ENCODE results near the gene TMEM179.

TMEM179 gene

DNA sequence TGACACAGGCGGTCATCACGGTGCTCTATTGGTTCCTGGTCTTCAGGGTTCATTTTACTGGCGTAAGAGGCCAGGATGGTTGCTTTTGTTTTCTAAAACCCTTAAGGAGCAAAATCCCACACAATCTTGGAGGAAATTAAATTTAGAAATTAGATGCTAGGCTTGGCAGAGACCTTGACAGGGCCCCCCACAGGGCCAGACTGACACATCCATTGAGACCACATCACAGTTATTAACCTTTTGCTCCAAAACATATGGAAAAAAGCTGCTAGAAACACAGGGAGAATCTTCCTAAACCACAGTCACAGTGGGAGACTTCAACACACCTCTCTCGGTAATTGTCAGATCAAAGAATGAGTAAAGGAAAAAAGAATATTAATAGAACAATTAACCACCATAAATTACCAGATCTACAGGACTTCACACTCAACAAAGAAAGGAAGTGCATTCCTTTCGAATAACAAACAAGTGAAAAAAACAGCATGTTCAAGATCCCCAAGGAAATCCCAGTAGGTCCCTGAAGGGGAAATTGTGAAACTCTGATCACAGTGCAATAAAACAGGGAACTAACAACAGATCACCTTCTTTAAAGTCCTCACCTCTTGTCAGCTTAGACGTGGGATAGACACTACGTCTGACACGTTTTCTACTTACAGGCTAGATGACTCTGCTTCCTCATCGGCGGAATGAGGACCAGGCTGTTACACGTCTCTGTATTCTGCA, 40.2 kb upstream of the TMEM179 start:
- no peak overlapping the region for H3K4me3 ChIP-seq (ENCODE audit: low read length)
- no peaks in the 10 kb centered on the region for H3K27me3 ChIP-seq (ENCODE audit: control insufficient read depth, insufficient read depth, low read length)
- H3K27ac ChIP-seq (ENCODE audit: low read length) = no peak overlapping the region
- WGBS (ENCODE audit: insufficient coverage, insufficient read length) = no CpG with 5 or more reads among the region's 11 CpGs
- H3K36me3 ChIP-seq (ENCODE audit: control insufficient read depth, insufficient read depth, low read length) = no peaks in the 10 kb centered on the region
- peaks cover 4% of the 10 kb centered on the region; the same call in 1 of the 2 replicates for H3K4me1 ChIP-seq (ENCODE audit: control insufficient read depth, insufficient read depth, low read length)
- H3K9me3 ChIP-seq (ENCODE audit: control insufficient read depth, insufficient read depth, low read length) = no peaks in the 10 kb centered on the region
- DNase-seq (ENCODE audit: low read depth, low spot score) = no peak

DNA sequence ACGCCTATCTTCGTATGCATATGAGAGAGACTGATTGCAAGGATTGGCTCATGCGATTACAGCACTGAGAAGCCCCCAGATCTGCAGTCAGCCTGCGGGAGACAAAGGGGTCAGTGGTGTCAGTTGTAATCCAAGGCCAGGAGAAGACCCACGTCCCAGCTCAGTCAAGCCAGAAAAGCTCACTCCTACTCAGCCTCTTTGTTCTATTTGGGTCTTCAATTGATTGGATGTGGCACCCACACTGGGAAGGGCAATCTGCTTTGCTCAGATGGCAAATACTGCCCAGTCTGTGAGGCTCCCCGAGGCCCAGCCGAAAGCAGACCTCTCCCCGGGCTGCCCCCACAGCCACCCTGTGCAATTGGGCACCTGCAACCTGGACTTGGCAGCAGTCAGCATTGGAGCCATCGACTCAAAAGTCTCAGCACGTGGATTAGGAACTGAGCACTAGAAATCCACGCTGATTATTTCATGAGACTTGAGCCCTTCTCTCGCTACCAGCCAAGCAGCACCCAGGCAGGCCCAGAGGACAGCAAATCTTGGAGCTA, 39.6 kb upstream of the TMEM179 start:
- Histone ChIP-seq H3K36me3 (ENCODE audit: control insufficient read depth, insufficient read depth, low read length) (no peaks in the 10 kb centered on the region), H3K9me3 (ENCODE audit: control insufficient read depth, insufficient read depth, low read length) (no peaks in the 10 kb centered on the region), H3K4me1 (ENCODE audit: control insufficient read depth, insufficient read depth, low read length) (peaks cover 4% of the 10 kb centered on the region; the same call in 1 of the 2 replicates), H3K4me3 (ENCODE audit: low read length) (no peak overlapping the region), H3K27ac (ENCODE audit: low read length) (no peak overlapping the region), H3K27me3 (ENCODE audit: control insufficient read depth, insufficient read depth, low read length) (no peaks in the 10 kb centered on the region)
- WGBS (ENCODE audit: insufficient coverage, insufficient read length) = no CpG with 5 or more reads among the region's 12 CpGs
- no peak for DNase-seq (ENCODE audit: low read depth, low spot score)

DNA sequence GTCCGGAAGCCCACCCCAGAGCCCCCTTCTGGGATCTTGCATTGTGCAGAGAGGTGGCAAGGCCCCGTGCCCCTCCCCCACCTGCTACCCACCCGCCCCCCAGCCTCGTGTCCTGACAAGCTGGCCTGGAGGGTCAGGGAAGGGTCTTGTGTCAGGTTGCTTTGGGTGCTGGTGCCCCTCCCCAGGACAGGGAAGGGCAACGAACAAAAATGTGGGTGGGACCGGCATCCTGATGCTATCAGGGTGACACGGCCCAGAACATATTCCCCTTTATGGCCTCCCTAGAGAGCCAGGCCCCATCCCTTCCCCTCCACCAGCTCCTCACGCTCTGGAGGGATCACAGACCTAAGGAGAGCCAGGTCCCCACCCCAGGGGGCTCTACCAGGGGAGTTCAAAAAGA, 38.7 kb upstream of the TMEM179 start:
- no CpG with 5 or more reads among the region's 8 CpGs for WGBS (ENCODE audit: insufficient coverage, insufficient read length)
- Histone ChIP-seq H3K4me3 (ENCODE audit: low read length) (no peak overlapping the region), H3K27ac (ENCODE audit: low read length) (no peak overlapping the region), H3K36me3 (ENCODE audit: control insufficient read depth, insufficient read depth, low read length) (no peaks in the 10 kb centered on the region), H3K27me3 (ENCODE audit: control insufficient read depth, insufficient read depth, low read length) (no peaks in the 10 kb centered on the region), H3K9me3 (ENCODE audit: control insufficient read depth, insufficient read depth, low read length) (no peaks in the 10 kb centered on the region), H3K4me1 (ENCODE audit: control insufficient read depth, insufficient read depth, low read length) (peaks cover 4% of the 10 kb centered on the region; the same call in 1 of the 2 replicates)
- no peak for DNase-seq (ENCODE audit: low read depth, low spot score)

DNA sequence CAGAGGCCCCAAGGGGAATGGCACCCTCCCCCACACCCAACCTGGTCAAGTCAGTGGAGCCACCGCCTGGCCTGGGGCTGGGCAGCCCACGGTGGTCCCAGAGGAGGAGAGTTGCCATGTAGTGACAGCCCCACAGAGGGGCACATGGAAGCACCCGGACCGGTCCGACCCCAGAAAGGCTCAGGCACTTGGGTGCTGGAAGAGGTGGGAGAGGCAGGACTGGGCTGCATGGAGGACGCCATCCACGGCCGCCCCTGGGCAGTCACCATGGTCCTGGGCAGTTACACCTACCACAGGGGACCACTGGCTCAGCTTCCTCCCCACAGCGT, 37.9 kb upstream of the TMEM179 start:
- DNase-seq (ENCODE audit: low read depth, low spot score) = no peak
- Histone ChIP-seq H3K9me3 (ENCODE audit: control insufficient read depth, insufficient read depth, low read length) (no peaks in the 10 kb centered on the region), H3K4me3 (ENCODE audit: low read length) (no peak overlapping the region), H3K36me3 (ENCODE audit: control insufficient read depth, insufficient read depth, low read length) (no peaks in the 10 kb centered on the region), H3K4me1 (ENCODE audit: control insufficient read depth, insufficient read depth, low read length) (peaks cover 4% of the 10 kb centered on the region; the same call in 1 of the 2 replicates), H3K27me3 (ENCODE audit: control insufficient read depth, insufficient read depth, low read length) (no peaks in the 10 kb centered on the region), H3K27ac (ENCODE audit: low read length) (no peak overlapping the region)
- WGBS (ENCODE audit: insufficient coverage, insufficient read length) = no CpG with 5 or more reads among the region's 9 CpGs

DNA sequence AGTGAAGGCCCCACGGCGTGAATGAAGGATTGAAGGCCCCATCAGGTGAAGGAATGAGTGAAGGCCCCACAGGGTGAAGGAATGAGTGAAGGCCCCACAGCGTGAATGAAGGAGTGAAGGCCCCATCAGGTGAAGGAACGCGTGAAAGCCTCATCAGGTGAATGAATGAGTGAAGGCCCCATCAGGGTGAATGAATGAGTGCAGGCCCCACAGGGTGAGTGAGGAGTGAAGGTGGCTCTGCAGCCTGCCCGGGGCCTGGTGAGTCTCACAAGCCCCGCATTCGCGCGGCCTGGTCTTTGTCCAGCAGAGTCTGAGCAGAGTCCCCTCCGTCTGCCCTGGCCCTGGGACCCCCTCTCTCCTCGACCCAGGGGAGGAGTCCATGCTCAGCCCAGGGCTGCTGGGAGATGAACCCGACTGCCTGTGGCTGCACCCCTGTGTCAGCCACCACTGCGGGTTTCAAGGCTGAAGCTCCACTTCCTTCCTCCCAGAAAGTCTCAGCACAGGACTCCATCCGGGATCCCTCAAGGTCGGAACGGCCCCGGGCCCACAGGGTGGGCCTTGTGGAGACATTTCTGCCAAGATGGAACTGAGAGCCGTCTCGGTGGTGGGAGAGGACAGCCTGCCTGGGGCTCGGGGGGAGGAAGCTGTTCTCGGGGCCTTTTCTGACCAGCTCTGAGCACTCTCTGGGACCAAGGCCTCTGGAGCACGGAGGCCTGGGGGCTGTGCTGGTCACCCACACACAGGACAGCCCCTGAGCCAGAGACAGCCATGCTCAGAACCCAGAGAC, 37.4 kb upstream of the TMEM179 start:
- DNase-seq (ENCODE audit: low read depth, low spot score) = no peak
- H3K9me3 ChIP-seq (ENCODE audit: control insufficient read depth, insufficient read depth, low read length) = no peaks in the 10 kb centered on the region
- peaks cover 4% of the 10 kb centered on the region; the same call in 1 of the 2 replicates for H3K4me1 ChIP-seq (ENCODE audit: control insufficient read depth, insufficient read depth, low read length)
- no peak overlapping the region for H3K27ac ChIP-seq (ENCODE audit: low read length)
- no peak overlapping the region for H3K4me3 ChIP-seq (ENCODE audit: low read length)
- no peaks in the 10 kb centered on the region for H3K36me3 ChIP-seq (ENCODE audit: control insufficient read depth, insufficient read depth, low read length)
- no peaks in the 10 kb centered on the region for H3K27me3 ChIP-seq (ENCODE audit: control insufficient read depth, insufficient read depth, low read length)
- no CpG with 5 or more reads among the region's 23 CpGs for WGBS (ENCODE audit: insufficient coverage, insufficient read length)

DNA sequence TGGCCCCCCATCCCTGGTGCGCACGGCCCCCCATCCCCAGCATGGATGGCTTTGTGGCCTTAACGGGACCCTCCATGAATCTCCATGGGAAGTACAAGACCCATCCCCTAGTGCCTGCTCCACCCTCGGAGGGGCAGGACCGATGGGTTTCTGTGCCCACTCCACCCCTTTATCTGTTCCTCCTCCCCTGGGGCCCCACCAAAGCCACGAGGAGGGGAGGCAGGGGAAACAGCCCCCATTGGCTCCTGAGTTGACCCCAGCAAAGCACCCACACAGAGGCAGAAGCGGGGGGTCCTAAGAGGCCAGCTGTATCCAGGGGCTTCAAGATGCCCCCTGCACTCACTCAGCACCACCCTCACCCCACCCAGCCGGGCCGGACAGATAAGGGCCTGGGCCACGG, 36.1 kb upstream of the TMEM179 start:
- H3K4me3 ChIP-seq (ENCODE audit: low read length) = no peak overlapping the region
- H3K36me3 ChIP-seq (ENCODE audit: control insufficient read depth, insufficient read depth, low read length) = no peaks in the 10 kb centered on the region
- DNase-seq (ENCODE audit: low read depth, low spot score) = no peak
- H3K9me3 ChIP-seq (ENCODE audit: control insufficient read depth, insufficient read depth, low read length) = no peaks in the 10 kb centered on the region
- no CpG with 5 or more reads among the region's 10 CpGs for WGBS (ENCODE audit: insufficient coverage, insufficient read length)
- no peaks in the 10 kb centered on the region for H3K27me3 ChIP-seq (ENCODE audit: control insufficient read depth, insufficient read depth, low read length)
- H3K27ac ChIP-seq (ENCODE audit: low read length) = no peak overlapping the region
- H3K4me1 ChIP-seq (ENCODE audit: control insufficient read depth, insufficient read depth, low read length) = peaks cover 4% of the 10 kb centered on the region; the same call in 1 of the 2 replicates

DNA sequence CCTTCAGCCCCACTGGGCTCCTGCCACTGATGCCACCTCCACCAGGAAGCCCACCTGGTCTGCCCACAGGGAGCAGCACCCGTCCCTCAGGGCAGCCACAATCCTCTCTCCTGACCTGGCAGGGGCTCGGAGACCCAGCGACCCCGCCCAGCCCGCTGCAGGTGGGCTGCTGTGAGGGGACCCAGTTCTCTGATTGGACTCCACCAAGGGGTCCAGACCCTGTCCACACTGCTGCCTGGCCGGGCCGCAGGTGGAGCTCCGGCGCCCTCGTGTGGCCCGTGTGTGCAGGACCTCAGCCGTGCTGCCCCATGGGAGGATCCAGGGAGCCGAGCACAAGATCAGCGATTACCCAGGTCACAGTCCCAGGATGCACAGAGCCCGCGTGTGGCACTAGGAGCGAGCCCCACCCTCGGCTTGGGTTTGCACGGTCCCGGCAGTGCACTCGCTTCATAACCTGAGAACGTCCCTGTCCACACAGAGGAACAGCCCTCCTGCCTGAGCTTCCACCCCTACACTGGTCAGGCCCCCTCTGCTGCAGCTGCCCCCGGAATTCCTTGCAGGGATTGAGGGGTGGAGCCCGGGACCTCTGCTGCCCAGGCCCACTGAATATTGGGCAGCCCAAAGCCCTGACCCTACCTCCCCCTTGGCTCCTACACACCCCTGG, 35.4 kb upstream of the TMEM179 start:
- WGBS (ENCODE audit: insufficient coverage, insufficient read length) = no CpG with 5 or more reads among the region's 24 CpGs
- Histone ChIP-seq H3K4me1 (ENCODE audit: control insufficient read depth, insufficient read depth, low read length) (peaks cover 4% of the 10 kb centered on the region; the same call in 1 of the 2 replicates), H3K36me3 (ENCODE audit: control insufficient read depth, insufficient read depth, low read length) (no peaks in the 10 kb centered on the region), H3K4me3 (ENCODE audit: low read length) (no peak overlapping the region), H3K27ac (ENCODE audit: low read length) (no peak overlapping the region), H3K9me3 (ENCODE audit: control insufficient read depth, insufficient read depth, low read length) (no peaks in the 10 kb centered on the region), H3K27me3 (ENCODE audit: control insufficient read depth, insufficient read depth, low read length) (no peaks in the 10 kb centered on the region)
- peak; percentile 82 for DNase-seq (ENCODE audit: low read depth, low spot score)

DNA sequence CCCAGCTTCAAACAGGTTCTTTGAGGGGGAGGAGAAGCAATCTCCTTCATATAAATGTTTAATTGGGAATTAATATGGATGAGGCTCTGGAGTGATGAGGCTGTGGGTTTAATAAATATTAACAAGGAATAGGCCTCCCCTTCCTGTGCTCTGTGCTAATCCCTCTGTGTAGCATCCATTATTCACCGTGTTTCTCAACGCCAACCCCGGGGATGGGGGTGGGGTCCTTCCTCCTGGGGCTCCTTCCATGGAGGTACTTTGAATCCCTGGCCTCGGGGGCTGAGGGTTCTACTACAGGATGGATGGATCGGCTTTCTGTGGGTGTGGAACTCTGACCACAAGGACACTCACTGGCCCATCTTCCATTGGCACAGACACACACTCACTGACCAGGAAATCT, 34.9 kb upstream of the TMEM179 start:
- Histone ChIP-seq H3K36me3 (ENCODE audit: control insufficient read depth, insufficient read depth, low read length) (no peaks in the 10 kb centered on the region), H3K27ac (ENCODE audit: low read length) (no peak overlapping the region), H3K4me3 (ENCODE audit: low read length) (no peak overlapping the region), H3K27me3 (ENCODE audit: control insufficient read depth, insufficient read depth, low read length) (no peaks in the 10 kb centered on the region), H3K9me3 (ENCODE audit: control insufficient read depth, insufficient read depth, low read length) (no peaks in the 10 kb centered on the region), H3K4me1 (ENCODE audit: control insufficient read depth, insufficient read depth, low read length) (peaks cover 4% of the 10 kb centered on the region; the same call in 1 of the 2 replicates)
- WGBS (ENCODE audit: insufficient coverage, insufficient read length) = no CpG with 5 or more reads among the region's 5 CpGs
- no peak for DNase-seq (ENCODE audit: low read depth, low spot score)

DNA sequence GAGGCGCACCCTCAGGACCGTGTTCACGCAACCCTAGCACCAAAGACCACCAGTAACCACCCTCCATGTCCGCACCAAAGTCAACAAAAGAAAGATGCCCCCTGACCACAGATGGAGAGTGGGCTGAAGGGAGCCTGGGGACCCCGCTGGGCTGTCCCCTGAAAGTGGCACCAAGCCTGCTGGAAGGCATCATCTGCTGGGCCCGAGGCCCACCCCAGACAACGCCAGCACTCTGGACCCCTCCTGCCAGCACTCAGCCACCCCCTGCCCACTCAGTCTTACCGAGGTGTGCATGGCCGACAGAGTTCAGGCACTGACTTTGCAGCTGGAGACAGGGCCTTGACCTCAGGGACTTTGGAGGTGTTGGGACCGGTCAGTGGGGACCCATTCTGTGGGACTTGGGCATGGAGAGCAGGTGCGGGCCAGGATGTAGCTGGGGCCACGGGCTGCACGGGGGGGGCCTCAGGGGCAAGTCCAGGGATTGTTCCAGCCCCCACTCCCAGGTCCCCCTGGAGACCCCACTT, 34.4 kb upstream of the TMEM179 start:
- no peak for DNase-seq (ENCODE audit: low read depth, low spot score)
- H3K4me1 ChIP-seq (ENCODE audit: control insufficient read depth, insufficient read depth, low read length) = peaks cover 4% of the 10 kb centered on the region; the same call in 1 of the 2 replicates
- H3K4me3 ChIP-seq (ENCODE audit: low read length) = no peak overlapping the region
- H3K36me3 ChIP-seq (ENCODE audit: control insufficient read depth, insufficient read depth, low read length) = no peaks in the 10 kb centered on the region
- no CpG with 5 or more reads among the region's 13 CpGs for WGBS (ENCODE audit: insufficient coverage, insufficient read length)
- H3K9me3 ChIP-seq (ENCODE audit: control insufficient read depth, insufficient read depth, low read length) = no peaks in the 10 kb centered on the region
- no peak overlapping the region for H3K27ac ChIP-seq (ENCODE audit: low read length)
- no peaks in the 10 kb centered on the region for H3K27me3 ChIP-seq (ENCODE audit: control insufficient read depth, insufficient read depth, low read length)

DNA sequence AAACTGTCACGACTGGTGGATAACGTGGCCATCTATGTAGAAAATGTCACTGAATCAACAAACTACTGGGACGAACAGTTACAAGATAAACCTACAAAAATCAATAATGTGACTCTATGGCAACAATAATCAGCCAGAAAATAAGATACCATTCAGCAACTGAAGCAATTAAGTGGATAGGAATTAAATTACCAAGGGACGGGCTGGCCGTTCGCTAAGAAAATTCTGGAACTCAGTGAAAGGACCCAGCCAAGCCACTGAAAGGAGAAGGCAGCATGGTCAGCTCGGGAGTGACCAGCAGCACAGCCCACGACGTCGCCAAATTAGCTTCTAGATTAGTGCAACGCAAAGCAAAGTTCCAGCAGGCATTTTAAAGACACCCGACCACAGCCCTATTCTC, 33.6 kb upstream of the TMEM179 start:
- no peak overlapping the region for H3K4me3 ChIP-seq (ENCODE audit: low read length)
- H3K27me3 ChIP-seq (ENCODE audit: control insufficient read depth, insufficient read depth, low read length) = no peaks in the 10 kb centered on the region
- no CpG with 5 or more reads among the region's 12 CpGs for WGBS (ENCODE audit: insufficient coverage, insufficient read length)
- H3K4me1 ChIP-seq (ENCODE audit: control insufficient read depth, insufficient read depth, low read length) = peaks cover 4% of the 10 kb centered on the region; the same call in 1 of the 2 replicates
- no peaks in the 10 kb centered on the region for H3K9me3 ChIP-seq (ENCODE audit: control insufficient read depth, insufficient read depth, low read length)
- no peak for DNase-seq (ENCODE audit: low read depth, low spot score)
- H3K27ac ChIP-seq (ENCODE audit: low read length) = no peak overlapping the region
- no peaks in the 10 kb centered on the region for H3K36me3 ChIP-seq (ENCODE audit: control insufficient read depth, insufficient read depth, low read length)

Data from iPS DF 6.9 (cell line).